GM18517 (cell line): ENCODE results near the gene SPTLC2.
A peak's percentile ranks its signal among the peaks of the same experiment; 100 is the strongest.

Experiments
- ATAC-seq: cut with Tn5 transposase; IDR thresholded peaks from one replicate; pipeline ENCODE4 v1.9.1; 2021; ENCODE audit warnings: mild to moderate bottlenecking, moderate library complexity; ENCODE audit not compliant: unreplicated experiment

Gene SPTLC2

DNA sequence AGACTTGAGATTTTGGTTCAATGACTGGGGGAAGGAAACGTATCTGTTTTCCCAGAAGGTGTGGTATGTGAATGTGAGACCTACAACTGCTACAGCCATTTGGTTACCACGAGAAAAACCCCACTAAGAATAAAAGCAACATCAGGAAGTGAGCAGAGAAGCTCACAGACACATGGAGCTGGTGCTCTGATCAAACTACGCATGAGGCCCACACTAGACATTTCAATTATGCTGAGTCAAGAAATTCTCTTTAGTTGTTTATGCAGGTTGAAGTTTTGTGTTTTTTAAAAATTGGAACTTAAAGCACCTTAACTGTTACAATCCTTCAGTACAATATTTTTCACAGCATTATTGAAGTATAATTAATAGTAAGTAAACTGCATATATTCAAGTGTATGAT is 8.9 kb upstream of the SPTLC2 start:
- no peak for ATAC-seq

DNA sequence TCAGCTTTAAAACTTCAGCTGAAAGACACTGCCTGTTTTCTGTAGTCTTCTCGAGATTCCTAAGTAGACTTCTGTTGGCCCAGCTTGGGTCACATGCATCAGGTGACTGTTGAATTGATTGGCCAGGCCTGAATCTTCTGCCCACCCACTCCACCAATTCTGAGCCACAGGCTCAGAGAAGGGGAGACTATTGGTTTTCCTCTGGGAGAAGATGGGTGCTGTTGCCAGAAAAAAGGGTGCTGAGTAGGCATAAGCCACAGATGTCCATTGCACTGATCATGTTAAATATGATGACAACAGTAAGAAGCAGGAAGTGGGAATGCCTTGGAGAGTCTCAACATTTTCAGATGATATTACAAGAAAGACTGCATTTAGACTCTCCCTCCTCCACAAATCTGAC is 6.8 kb upstream of the SPTLC2 start:
- ATAC-seq, result no peak

DNA sequence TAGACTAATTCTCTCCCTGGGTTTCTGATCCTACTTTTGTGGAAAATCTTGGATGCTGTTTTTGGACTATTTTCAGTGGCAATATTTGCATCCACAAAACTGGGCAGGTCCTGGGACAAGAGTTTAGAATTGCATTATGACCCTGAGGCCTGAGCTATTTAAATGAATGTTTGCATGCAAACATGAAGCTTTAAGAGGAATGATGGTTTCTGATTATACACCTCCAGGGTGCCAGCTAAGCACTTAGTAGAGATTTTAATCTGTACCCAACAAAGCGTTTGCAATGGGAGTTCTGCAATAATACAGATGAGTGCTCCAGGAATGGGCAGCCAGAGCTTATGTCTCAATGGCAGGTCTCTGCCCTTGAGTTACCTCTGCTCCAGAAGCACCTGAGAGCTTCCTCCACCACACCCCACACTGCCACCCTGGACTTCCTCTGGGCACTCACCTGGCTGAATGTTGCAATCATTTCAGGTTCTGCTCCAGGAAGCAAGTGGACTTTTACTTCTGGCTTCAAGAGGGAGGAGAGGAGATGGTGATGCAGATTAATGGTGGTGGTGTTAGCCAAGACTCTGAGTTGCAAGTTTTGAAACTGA is 6.0 kb upstream of the SPTLC2 start:
- ATAC-seq, result no peak

DNA sequence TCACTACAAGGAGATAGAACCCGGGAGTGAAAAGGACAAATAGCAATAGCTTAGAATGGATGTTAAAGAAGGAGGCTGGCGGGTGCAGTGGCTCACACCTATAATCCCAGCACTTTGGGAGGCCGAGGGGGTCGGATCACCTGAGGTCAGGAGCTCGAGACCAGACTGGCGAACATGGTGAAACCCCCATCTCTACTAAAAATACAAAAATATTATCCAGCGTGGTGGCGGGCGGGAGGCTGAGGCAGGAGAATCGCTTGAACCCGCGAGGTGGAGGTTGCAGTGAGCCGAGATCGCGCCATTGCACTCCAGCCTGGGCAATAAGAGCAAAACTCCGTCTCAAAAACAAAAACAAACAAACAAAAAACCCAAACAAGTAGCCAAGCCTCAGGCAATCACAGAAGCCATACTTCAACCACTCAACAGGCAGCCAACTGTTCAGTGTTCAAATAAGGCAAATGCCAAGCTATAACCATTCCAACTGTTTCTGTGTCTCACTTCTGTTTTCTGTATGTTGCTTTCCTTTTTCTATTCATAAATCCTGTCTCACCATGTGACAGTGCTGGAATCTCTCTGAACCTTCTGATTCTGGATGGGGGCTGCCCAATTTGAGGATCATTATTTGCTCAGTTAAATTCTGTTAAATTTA is 3.9 kb upstream of the SPTLC2 start:
- no peak for ATAC-seq

DNA sequence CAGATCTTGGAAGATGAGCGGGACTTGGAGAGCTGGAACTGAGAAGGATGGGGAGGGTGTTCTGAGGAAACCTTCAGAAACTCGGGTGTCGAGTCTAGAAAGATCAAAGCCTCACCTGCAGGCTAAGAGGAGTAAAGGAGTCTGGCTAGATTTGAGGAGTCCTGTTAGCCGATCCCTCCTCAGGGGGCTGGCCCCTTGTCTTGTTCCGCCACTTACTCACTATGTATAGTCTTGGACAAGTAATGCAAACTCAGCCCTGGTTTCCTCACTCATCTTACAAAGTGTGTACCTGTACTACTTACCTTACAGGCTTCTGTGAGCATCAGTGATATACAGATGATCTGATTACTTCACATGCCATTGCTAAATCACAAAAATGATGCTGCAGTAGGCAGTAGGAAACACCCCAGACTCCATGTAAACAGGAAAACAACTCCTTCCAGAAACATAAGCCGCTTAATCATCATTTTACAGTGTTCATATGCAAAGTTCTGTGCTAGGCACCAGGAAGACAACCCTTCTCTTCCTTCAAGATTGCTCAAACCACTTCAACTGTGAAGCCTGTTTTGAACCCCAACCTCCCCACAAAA is 2.0 kb upstream of the SPTLC2 start:
- ATAC-seq, result no peak

DNA sequence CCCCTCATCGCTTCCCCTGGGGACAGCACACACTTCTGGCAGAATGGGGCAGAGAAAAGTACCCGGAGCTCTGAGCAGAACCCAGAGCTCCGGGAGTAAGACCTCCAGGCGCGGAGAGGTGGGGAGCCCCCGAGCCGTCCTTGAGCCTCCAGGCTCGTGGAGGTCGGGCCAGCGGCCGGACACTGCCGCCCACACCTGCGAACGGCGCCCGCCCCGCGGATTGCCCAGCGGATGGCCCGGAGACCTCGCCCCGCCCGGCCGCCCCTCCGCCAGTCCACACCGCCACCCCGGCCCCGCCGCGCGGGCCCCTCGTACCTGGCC is 344 bp downstream of the SPTLC2 start:
- no peak for ATAC-seq

DNA sequence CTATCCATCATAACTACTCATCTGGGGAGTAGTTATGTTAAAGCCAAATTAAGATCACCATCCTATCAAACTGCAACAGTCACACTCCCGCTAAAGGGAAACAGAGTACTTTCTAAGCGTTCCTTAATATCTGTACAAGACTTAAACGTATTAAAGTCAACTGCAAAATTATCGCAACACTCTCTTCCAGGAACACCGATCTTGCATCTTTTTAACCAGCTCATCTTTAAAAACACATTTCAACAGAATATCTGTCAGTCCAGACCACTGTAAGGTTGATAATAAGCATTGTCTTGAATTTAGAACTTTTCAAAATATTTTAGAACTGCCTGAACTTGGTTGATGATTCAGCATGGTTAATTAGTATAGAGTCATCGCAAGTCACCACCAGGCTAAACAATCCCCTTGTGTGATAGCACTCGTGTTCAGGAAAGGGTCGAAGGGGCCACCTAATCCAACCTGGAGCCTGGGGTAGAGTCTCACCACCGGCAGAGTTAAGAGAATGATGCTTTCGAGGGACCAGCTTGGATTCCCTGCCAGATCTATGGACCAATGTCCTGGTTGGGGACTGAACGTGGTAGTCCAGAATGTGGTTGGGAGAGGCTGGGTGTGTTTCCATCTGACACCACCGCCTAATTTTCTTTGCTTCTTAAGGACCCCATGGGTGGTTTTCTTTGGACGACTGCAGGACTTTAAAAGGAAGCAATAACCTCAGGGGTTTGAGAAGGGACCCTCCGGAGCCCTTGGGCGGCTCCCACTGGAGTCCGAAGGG is 890 bp downstream of the SPTLC2 start:
- no peak for ATAC-seq

DNA sequence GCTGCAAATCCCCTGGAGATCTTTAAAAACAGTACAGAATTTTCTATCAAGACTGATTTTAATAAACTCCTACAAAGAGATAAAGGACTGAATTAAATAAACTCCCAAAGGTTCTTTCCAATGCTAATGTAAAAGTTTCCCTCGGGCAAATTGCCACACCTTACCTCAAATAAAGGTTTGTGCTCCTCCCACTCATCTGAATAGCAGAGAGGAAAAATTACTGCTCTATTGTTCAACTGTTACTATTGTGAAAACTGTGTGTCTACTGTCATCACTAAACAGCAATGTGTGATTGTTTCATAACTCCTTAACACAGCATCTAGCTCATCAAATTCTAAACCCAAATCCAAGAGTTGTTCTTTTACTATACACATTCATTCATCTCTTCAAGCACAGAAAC is 3.2 kb downstream of the SPTLC2 start:
- ATAC-seq, result no peak

DNA sequence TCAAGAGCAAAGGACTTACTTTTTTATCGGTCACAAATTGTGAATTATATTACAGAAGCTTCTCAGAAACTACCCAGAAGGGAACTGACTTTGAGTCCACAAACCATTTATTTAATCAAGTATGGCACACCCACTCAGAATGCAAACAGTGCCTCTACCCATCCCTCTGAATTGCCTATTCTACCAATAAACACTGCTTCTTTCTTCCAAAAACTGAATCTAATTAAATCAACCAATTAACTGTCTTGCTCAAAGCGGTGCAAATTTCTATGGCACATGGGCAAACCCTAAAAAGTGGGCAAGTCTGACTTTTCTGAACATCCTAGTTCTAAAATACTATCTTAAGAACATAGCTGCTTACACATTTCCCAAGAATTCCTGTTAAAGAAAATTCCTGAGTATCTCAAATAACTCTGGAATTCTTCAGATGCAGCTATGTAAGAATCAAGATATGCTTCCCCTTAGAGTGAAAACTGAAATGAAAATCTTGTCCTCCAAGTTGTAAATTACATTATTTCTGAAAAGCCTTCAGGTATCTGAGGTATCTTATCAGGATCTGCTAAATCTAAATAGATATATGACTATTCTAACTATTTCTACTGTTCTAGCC is 4.3 kb downstream of the SPTLC2 start:
- ATAC-seq, result no peak

DNA sequence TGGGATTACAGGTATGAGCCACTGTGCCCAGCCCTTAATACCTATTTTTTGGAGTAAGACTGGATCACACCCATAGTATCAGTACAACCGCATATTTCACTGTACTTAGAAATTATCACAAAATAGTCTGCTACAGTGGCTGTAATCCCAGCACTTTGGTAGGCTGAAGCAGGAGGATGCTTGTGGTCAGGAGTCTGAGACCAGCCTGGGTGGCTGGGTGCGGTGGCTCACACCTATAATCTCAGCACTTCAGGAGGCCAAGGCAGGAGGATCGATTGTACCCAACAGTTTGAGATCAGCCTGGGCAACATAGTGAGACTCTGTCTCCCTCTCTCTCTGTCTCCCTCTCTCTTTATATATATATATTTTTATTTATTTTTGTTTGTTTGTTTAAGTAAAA is 5.9 kb downstream of the SPTLC2 start:
- no peak for ATAC-seq

DNA sequence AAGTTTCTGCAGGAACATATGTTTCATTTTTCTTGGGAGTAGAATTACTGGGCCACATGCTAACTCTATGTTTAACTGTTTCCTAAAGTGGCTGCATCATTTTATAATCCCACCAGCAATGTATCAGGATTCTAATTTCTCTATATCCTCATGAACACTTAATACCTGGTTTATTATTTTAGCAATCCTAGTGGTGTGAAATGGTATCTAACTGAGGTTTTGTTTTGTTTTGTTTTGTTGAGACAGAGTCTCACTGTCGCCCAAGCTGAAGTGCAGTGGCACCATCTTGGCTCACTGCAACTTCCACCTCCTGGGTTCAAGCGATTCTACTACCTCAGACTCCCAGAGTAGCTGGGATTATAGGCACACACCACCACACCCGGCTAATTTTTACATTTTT is 6.5 kb downstream of the SPTLC2 start:
- ATAC-seq, result no peak

DNA sequence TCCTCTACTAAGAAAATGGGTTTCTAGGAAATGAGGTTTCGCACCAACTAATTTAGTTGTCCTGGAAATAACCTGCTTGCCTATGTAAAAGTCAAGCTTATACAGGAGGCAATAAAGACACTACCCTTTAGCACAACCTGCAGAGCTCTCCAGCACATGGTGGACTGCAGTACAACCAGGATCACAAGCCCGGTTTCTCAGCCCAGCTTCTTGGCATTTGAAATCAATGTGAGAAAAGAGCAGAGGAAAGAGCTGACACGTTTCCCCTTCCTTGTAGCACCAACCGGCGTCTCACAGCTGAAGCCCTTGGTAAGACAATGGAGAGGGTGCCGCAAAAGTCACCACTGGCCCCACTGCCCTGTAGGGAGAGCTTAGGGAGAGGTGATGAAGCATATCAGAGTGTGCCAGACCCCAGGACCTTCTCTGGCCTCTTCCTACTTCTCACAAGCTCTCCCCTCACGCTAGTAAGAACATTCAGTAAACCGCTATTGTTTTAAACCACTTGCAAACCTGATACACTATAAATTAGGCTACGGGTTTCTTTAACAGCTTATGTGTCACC is 8.6 kb downstream of the SPTLC2 start:
- ATAC-seq, result no peak

DNA sequence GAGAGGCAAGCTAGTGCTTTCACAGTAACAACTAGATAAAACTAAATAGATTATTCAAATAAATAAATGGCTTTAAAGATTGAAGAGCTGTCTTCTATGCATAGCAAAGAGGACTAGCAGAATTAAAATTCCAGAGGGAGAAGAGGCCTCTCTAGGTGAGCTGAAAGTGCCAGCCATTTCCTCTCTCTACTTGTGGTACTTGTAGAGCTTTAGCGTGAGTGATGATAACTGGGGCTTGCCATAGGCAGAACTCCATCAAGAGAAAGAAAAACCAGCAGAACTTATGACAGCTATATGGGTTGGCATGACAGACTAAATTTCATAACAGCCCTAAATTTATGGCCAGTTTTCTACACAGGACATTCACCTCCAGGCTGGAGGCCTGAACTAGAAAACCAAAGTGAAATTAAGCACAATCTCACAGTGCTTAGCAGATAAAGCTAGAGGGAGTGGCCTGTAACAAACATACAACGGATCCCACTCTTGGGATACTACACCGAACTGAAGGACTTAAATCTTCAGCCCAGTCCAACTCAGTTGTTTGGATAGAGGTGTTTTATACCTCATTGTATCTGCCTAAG is 11.0 kb downstream of the SPTLC2 start:
- no peak for ATAC-seq

DNA sequence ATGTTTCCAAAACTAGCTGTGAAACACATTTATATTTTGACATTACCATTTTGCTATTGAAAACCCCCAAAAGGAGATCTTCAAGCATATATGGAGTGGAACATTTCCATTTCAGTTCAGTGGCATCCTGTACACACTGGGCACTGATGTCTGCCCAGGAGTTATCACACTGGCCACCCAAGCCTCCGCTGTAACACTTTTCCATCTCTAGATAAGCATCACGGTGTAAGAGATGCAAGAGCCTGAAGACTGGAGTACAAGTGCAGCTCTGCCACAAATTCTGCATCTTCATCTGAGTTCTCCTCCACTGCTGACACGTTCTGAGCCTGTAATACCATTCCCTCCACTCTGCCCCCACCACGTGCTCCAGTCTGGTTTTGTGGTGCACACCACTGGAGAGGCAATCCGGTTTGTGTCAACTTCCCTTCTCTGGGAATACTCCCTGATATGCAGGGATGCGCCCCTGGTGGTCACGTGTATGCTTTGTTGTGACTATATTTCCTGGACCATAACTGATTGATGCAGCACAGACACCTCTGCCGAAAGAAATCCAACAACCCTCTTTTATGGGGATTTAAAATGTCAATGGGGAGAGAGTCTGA is 12.7 kb downstream of the SPTLC2 start:
- no peak for ATAC-seq

DNA sequence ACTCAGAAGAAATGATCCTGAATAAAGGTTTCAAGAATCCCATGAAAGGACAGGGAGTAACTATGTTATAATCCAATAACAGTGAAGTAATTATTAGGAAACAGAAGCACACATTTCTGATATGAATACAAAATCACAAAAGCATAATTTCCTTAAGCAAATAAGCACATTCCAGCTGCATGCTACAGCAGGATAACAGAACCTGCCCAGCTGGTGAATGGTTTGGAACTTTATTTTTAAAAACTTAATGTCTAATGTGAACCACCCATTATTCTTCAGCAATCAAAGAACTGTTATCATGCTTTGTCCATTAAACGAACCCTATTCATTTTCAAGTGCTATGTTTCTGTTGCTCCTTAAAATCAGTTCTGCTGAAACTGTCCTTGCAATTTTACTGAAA is 13.4 kb downstream of the SPTLC2 start:
- ATAC-seq, result no peak

DNA sequence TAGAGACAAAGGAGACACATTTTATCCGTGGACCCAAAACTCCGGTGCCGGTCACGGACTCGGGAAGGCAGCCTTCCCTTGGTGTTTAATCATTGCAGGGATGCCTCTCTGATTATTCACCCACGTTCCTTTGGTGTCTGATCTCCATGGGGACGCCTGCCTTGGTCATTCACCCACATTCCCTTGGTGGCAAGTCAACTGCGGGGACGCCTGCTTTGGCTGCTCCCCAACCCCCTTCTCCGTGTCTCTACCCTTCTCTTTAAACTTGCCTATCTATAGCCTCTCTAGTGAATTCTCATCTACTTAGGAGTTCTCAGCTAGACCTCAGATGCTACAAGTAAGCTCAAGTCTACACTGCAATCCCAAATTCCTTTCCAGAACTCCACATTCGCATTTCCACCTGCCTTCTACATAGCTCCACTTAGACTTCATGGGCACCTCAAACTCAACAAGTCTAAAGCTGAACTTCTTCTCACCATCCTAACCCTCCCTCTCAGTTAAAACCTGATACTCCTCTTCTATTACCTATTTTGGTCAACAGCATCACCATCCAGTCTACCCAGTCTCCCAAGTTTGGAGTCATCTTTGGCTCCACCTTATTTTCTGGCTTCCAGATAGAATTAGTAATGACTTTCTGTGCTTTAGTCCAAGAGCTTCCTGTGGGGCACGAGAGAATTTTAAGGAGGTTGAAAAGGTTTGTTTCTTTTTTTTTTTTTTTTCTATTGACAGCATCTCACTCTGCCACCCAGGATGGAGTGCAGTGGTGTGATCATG is 14.4 kb downstream of the SPTLC2 start:
- ATAC-seq, result no peak

DNA sequence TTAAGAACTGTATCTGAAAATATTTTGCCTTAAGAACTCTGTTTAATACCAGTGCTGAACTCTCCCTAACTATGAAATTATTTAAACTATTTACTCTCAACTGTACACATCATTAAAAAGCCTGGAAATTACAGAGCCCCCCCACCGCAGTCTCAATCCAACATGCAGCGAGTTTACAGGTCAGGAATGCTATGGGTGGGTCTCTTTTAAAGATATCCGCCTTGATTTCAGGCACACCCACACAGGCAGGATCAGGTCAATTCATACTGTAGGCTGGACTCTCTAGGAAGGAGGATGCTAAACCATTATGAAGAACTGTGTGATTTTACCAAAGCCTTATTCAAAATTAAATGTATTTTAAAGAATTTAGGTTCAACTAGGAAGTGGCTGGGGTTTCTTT is 16.5 kb downstream of the SPTLC2 start:
- no peak for ATAC-seq

DNA sequence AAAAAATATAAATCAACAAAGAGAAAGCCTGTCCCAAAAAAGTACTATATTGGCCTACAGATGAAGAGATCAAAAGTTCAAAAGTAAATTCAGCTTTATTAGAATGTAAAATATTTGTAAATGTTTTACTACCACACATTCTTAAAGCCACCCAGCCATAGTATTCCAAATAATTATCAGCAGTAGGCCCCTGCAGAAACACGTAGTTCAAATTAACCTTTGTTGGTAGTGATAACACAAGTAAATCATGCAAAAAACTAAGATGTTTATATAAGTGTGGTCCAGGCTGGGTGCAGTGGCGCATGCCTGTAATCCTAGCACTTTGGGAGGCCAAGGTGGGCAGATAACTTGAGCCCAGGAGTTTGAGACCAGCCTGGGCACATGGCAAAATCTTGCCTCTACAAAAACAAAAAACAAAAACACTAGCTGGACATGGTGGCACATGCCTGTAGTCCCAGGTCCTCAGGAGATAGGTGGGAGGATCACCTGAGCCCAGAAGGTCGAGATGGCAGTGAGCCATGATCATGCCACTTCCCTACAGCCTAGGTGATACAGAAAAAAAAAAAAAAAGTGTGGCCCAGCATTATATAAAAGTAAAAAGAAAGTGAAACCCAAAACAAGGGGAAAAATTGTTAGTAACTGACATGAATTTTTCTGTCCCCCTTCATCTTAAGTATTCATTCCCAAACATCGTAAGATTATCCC is 17.9 kb downstream of the SPTLC2 start:
- ATAC-seq, result no peak

DNA sequence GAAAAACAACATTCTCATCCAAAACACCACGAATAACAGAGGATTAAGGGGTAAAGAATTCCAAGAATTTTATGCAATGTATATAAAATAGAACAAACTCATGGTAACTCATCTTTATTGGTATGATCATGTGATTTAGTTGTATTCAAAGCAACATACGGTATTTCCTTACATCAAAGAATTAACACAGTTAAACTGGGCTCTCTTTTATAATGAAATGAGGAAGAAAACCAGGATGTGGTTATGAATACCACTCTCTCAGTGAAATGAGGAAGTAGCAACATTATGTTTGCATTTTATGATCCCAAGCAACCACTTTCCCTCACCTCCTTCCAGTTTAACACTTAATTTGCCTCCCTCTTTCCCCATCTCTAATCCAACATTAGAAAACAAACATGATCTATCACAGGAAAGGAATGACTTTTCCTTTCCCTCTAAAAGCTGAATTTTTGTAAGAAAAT is 22.9 kb downstream of the SPTLC2 start:
- peak; percentile 69 for ATAC-seq
